HL-60 (cell line): ENCODE data around the gene DCBLD1.

ENCODE experiments used
- DNase-seq, 2 experiments: peaks; one replicate each; pipeline ENCODE4 v3.0.0-alpha.2; 2010 to 2020; ENCODE audit warnings: low read depth in 1 of 2, low spot score in 1 of 2
- H3K27ac ChIP-seq: fragments of 250-450 bp; sonication (Bioruptor Pico); replicated peaks from 2 replicates; pipeline ENCODE4 v1.5.1; 2020; ENCODE audit warnings: mild to moderate bottlenecking, moderate library complexity
- H3K27me3 ChIP-seq: fragments of 250-450 bp; sonication (Bioruptor Pico); 2 replicates; pipeline ENCODE4 v1.5.1; 2021; ENCODE audit warnings: mild to moderate bottlenecking, moderate library complexity; ENCODE audit not compliant: insufficient read depth, poor library complexity, severe bottlenecking
- H3K4me3 ChIP-seq: replicated peaks from 2 replicates; pipeline ENCODE4 v1.5.1; 2011; ENCODE audit warnings: mild to moderate bottlenecking, control low read depth, low read length; ENCODE audit not compliant: insufficient read depth
- CTCF ChIP-seq: IDR thresholded peaks from one replicate; pipeline ENCODE4 v1.5.1; 2011; ENCODE audit warnings: low read length, control low read depth, inconsistent platforms; ENCODE audit not compliant: insufficient read depth
- GABPA ChIP-seq: IDR thresholded peaks from 2 replicates; pipeline ENCODE4 v1.6.1; 2012; ENCODE audit warnings: low read depth
- POLR2AphosphoS5 ChIP-seq: IDR thresholded peaks from 2 replicates; pipeline ENCODE4 v1.6.1; 2012; ENCODE audit warnings: low read depth
- REST ChIP-seq: IDR thresholded peaks from 2 replicates; pipeline ENCODE4 v1.6.1; 2012; ENCODE audit warnings: low read depth; ENCODE audit not compliant: insufficient replicate concordance
- SPI1 ChIP-seq: IDR thresholded peaks from 2 replicates; pipeline ENCODE4 v1.6.1; 2012; ENCODE audit warnings: low read depth, mild to moderate bottlenecking, borderline replicate concordance

DCBLD1 gene

GRCh38 chr6:117533775-117534174 is 51.3 kb downstream of the DCBLD1 start:
- Histone ChIP-seq H3K27ac (no peak overlapping the region), H3K27me3 (no peaks in the 10 kb centered on the region), H3K4me3 (no peak overlapping the region)
- TF ChIP-seq REST (no peak), POLR2AphosphoS5 (no peak), CTCF (no peak), SPI1 (no peak)
- no peak for DNase-seq

DNA sequence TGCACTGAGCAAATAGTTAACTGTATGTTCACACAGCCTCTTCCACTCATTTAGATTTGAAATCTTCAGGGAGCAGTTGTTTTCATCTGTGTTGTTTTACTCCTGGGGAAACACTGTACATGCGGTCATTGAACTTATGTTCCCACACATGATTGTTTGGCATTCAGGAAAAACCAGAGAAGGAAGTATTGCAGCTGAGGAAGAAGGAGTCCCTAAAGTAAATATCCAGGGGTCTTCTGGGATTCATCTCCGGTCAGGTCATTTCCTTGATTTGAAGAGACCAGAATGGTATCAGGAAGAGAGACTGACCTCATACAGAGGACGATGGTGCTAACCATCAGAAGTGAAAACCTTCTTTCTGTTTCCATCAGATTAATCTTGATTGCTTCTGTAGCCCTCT is 52.5 kb downstream of the DCBLD1 start:
- DNase-seq: no peak
- Histone ChIP-seq H3K27ac (no peak overlapping the region), H3K4me3 (no peak overlapping the region), H3K27me3 (no peaks in the 10 kb centered on the region)
- no peak for TF ChIP-seq SPI1
- no peak for TF ChIP-seq POLR2AphosphoS5
- no peak for TF ChIP-seq CTCF

- Histone ChIP-seq H3K4me3 (no peak overlapping the region), H3K27me3 (no peaks in the 10 kb centered on the region), H3K27ac (no peak overlapping the region)
- DNase-seq: no peak
- TF ChIP-seq SPI1: no peak
- no peak for TF ChIP-seq CTCF
- TF ChIP-seq REST: no peak
- no peak for TF ChIP-seq POLR2AphosphoS5
- TF ChIP-seq GABPA: no peak
Observed at GRCh38 chr6:117536317-117536716, 53.8 kb downstream of the DCBLD1 start.

GRCh38 chr6:117538615-117539014 is 56.1 kb downstream of the DCBLD1 start:
- TF ChIP-seq REST (no peak), GABPA (no peak), SPI1 (no peak), POLR2AphosphoS5 (no peak), CTCF (no peak)
- H3K27me3 ChIP-seq: no peaks in the 10 kb centered on the region
- no peak overlapping the region for H3K4me3 ChIP-seq
- no peak overlapping the region for H3K27ac ChIP-seq
- DNase-seq: no peak
